Natural killer cell (primary cell): ENCODE data around the gene OR10A5. TPM values are rescaled to one million over a fixed set of nuclear protein-coding genes. Genes with fewer than 3 reads are reported as not detected.

Experiments used
- ATAC-seq, 3 donors: fragments of 150-1000 bp in 2 of 3; fragments of 200-7000 bp in 1 of 3; cut with Tn5 transposase; 1 replicate in 1 of 3; 2 replicates in 2 of 3; pipeline ENCODE4 v1.10.0; 2021; ENCODE audit warnings: mild to moderate bottlenecking in 2 of 3, moderate library complexity in 2 of 3
- DNase-seq, 2 donors: peaks; one replicate each; pipeline versions ENCODE4 v3.0.0 to v3.0.0-alpha.2; 2013 to 2021; ENCODE audit warnings: mixed read lengths in 1 of 2
- H3K27ac ChIP-seq: one replicate; pipeline ENCODE4 v1.5.1; 2013; ENCODE audit warnings: mild to moderate bottlenecking, low read length
- H3K27me3 ChIP-seq: one replicate; pipeline ENCODE4 v1.6.1; 2013; ENCODE audit warnings: low read length; ENCODE audit not compliant: control insufficient read depth, insufficient read depth
- H3K36me3 ChIP-seq: one replicate; pipeline ENCODE4 v1.6.1; 2013; ENCODE audit warnings: low read length; ENCODE audit not compliant: control insufficient read depth, insufficient read depth
- H3K4me1 ChIP-seq: one replicate; pipeline ENCODE4 v1.6.1; 2013; ENCODE audit warnings: low read length; ENCODE audit not compliant: control insufficient read depth, insufficient read depth
- H3K4me3 ChIP-seq: one replicate; pipeline ENCODE4 v1.5.1; 2013; ENCODE audit warnings: low read length
- H3K9me3 ChIP-seq: one replicate; pipeline ENCODE4 v1.6.1; 2013; ENCODE audit warnings: low read length; ENCODE audit not compliant: control insufficient read depth, insufficient read depth
- H3K27ac Mint-ChIP-seq, 2 donors: one replicate each; pipeline ENCODE4 v1.8.0; 2022; ENCODE audit warnings: mild to moderate bottlenecking in 2 of 2, mixed read lengths in 2 of 2, moderate library complexity in 1 of 2
- H3K27me3 Mint-ChIP-seq, 2 donors: one replicate each; pipeline ENCODE4 v1.8.0; 2022; ENCODE audit warnings: low read depth in 2 of 2, mixed read lengths in 2 of 2
- H3K36me3 Mint-ChIP-seq: one replicate; pipeline ENCODE4 v1.8.0; 2022; ENCODE audit warnings: mixed read lengths
- H3K4me1 Mint-ChIP-seq, 2 donors: one replicate each; pipeline ENCODE4 v1.8.0; 2022; ENCODE audit warnings: mixed read lengths in 2 of 2
- H3K4me3 Mint-ChIP-seq: one replicate; pipeline ENCODE4 v1.8.0; 2022; ENCODE audit warnings: mild to moderate bottlenecking, moderate library complexity, mixed read lengths
- H3K9me3 Mint-ChIP-seq, 2 donors: one replicate each; pipeline ENCODE4 v1.8.0; 2022; ENCODE audit warnings: mixed read lengths in 2 of 2
- WGBS: methylation state at CpG from one replicate; pipeline ENCODE4 v1.1.7; 2013; ENCODE audit warnings: missing lambda C conversion rate; ENCODE audit not compliant: insufficient coverage; 5-methylcytosine and 5-hydroxymethylcytosine counted together
- intact Hi-C: fragments of 100-400 bp; cut with micrococcal nuclease; formaldehyde crosslinking; loops from one replicate; pipeline ENCODE4 v1.14.2; 2022
- total RNA-seq, 4 donors: library from RNA; stranded (reverse); fragments of 120-200 nt in 1 of 4; gene quantifications; one replicate each; pipeline versions ENCODE4 v1.2.3 to v1.2.4, GENCODE V29; 2013 to 2022
- TF ChIP-seq, protein P1 (sequence below): fragments of 200-600 bp; IDR thresholded peaks from one replicate; pipeline ENCODE4 v1.8.0; 2022; ENCODE audit warnings: antibody characterized with exemption

OR10A5 gene
- total RNA-seq, 3 donors from 2014 or later (not counting 1 experiment from before 2014, with no cell fraction given) = not detected

DNA sequence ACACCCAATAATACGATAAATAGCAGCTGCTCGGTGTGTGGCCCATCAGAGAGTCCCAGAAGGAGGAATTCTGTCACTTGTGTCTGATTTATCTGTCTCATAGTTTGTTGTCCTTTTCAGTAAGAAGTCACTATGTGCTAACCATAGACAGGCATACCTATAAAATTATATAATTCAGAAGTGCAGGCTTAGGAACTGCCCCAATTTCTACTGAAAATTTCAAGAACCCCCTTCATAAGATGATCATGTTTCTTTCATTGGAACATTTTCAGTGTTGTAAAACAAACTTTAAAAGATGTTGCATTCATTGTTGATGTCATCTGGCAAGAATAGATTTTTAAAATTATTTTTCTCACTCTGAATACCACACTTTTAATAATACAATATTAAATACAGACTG is 46.9 kb downstream of the OR10A5 start, which contains the start of gene OR2D2:
Gene OR2D2 (minus strand): TSS at position 101 of the 400 bp plus-strand sequence. CDS start 0 bp downstream, at position 101.
- Mint-ChIP-seq H3K4me1 (peaks cover 0 to 7% of the 10 kb centered on the region in 2 donors), H3K9me3 (no peaks in the 10 kb centered on the region), H3K27me3 (peaks cover 7 to 13% of the 10 kb centered on the region in 2 donors), H3K36me3 (no peaks in the 10 kb centered on the region), H3K27ac (no peak within 1 kb of the TSS), H3K4me3 (no peak within 1 kb of the TSS)
- TF ChIP-seq, protein P1, sequence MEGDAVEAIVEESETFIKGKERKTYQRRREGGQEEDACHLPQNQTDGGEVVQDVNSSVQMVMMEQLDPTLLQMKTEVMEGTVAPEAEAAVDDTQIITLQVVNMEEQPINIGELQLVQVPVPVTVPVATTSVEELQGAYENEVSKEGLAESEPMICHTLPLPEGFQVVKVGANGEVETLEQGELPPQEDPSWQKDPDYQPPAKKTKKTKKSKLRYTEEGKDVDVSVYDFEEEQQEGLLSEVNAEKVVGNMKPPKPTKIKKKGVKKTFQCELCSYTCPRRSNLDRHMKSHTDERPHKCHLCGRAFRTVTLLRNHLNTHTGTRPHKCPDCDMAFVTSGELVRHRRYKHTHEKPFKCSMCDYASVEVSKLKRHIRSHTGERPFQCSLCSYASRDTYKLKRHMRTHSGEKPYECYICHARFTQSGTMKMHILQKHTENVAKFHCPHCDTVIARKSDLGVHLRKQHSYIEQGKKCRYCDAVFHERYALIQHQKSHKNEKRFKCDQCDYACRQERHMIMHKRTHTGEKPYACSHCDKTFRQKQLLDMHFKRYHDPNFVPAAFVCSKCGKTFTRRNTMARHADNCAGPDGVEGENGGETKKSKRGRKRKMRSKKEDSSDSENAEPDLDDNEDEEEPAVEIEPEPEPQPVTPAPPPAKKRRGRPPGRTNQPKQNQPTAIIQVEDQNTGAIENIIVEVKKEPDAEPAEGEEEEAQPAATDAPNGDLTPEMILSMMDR = no peak
- 91% methylated on average over 2 of the region's 2 CpGs for WGBS
- Histone ChIP-seq H3K36me3 (no peaks in the 10 kb centered on the region), H3K27ac (no peak within 1 kb of the TSS), H3K27me3 (peaks cover 2% of the 10 kb centered on the region), H3K9me3 (no peaks in the 10 kb centered on the region), H3K4me1 (no peaks in the 10 kb centered on the region), H3K4me3 (no peak within 1 kb of the TSS)
- DNase-seq = no peak
- ATAC-seq = no peak
- intact Hi-C loops = no loop called here

DNA sequence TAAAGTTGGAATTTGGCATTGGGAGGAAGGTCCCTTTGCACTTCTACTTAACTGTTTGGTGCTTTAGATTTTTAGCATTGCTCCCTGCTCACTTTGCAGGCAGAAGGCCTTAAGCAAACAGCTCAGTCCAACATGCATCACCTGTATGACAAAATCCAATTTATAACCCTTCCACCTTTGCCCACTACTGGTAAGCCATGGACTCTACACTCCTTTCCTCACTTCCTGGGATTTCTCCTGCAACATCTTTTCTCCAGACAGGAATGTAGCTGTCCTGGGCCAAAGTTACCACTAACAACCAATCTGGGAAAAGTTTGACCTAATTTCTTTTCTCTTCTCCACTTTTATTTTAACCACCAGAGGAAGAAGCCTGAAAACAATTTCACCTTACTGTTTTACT is 48.6 kb downstream of the OR10A5 start:
- H3K9me3 Mint-ChIP-seq = no peaks in the 10 kb centered on the region
- H3K4me3 Mint-ChIP-seq = no peak overlapping the region
- TF ChIP-seq, protein P1 = no peak
- H3K4me1 ChIP-seq = no peaks in the 10 kb centered on the region
- intact Hi-C loops = no loop called here
- H3K9me3 ChIP-seq = no peaks in the 10 kb centered on the region
- H3K4me3 ChIP-seq = no peak overlapping the region
- no peak overlapping the region for H3K27ac Mint-ChIP-seq
- H3K27ac ChIP-seq = no peak overlapping the region
- H3K4me1 Mint-ChIP-seq = peaks cover 0 to 7% of the 10 kb centered on the region in 2 donors
- H3K36me3 ChIP-seq = no peaks in the 10 kb centered on the region
- ATAC-seq (no peak), DNase-seq (no peak)
- H3K27me3 ChIP-seq = peaks cover 2% of the 10 kb centered on the region
- no peaks in the 10 kb centered on the region for H3K36me3 Mint-ChIP-seq
- peaks cover 12 to 21% of the 10 kb centered on the region in 2 donors for H3K27me3 Mint-ChIP-seq

DNA sequence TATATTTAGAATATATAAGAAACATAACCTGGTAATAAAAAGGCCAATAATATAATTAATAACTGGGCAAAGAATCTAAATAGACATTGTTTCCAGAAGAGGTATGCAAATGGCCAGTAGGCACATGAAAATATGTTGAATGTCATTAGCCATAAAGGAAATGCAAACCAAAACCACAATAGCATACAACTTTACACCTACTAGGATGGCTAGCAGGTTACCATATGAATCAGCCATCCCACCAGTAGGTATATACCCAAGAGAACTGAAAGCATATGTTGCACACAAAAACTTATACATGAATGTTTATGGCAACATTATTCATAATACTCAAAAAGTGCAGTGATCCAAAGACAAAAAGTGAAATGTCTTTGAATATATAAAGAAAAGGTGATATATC is 49.5 kb downstream of the OR10A5 start:
- Histone ChIP-seq H3K4me3 (no peak overlapping the region), H3K4me1 (no peaks in the 10 kb centered on the region), H3K9me3 (no peaks in the 10 kb centered on the region), H3K27me3 (peaks cover 2% of the 10 kb centered on the region), H3K27ac (no peak overlapping the region), H3K36me3 (no peaks in the 10 kb centered on the region)
- no peak for DNase-seq
- no peak overlapping the region for H3K27ac Mint-ChIP-seq
- intact Hi-C loops = no loop called here
- no peaks in the 10 kb centered on the region for H3K9me3 Mint-ChIP-seq
- no peak overlapping the region for H3K4me3 Mint-ChIP-seq
- no peaks in the 10 kb centered on the region for H3K36me3 Mint-ChIP-seq
- peaks cover 0 to 7% of the 10 kb centered on the region in 2 donors for H3K4me1 Mint-ChIP-seq
- TF ChIP-seq, protein P1 = no peak
- ATAC-seq = peak in 1 of 3 donors; percentile 26
- peaks cover 12 to 21% of the 10 kb centered on the region in 2 donors for H3K27me3 Mint-ChIP-seq

Other genes with a start within 250 kb of the OR10A5 start
- gene RRP8, start 242.1 kb upstream of the OR10A5 start, total RNA-seq = 10 to 100 TPM; 31.3 to 35.9 (median 31.9) TPM
- gene ILK, start 241.9 kb upstream of the OR10A5 start, total RNA-seq = 100 to 1,000 TPM; 109 to 145 (median 142) TPM
- 100 to 1,000 TPM; 154 to 191 (median 158) TPM for gene TAF10, start 233.5 kb upstream of the OR10A5 start, total RNA-seq
- gene TPP1, start 226.3 kb upstream of the OR10A5 start, total RNA-seq = 100 to 1,000 TPM; 123 to 135 (median 131) TPM
- gene DCHS1, start 189.9 kb upstream of the OR10A5 start, total RNA-seq = 1 to 10 TPM in 1 of 3 donors, under 1 TPM in 2; 0.49 to 1.0 (median 0.83) TPM
- 10 to 100 TPM in 2 of 3 donors, 1 to 10 TPM in 1; 9.0 to 11.8 (median 11.4) TPM for gene MRPL17, start 162.3 kb upstream of the OR10A5 start, total RNA-seq
- not detected for gene OR2AG2, start 73.7 kb upstream of the OR10A5 start, total RNA-seq
- not detected for gene OR2AG1, start 62.7 kb upstream of the OR10A5 start, total RNA-seq
- not detected for gene OR6A2, start 46.0 kb upstream of the OR10A5 start, total RNA-seq
- under 1 TPM in 1 of 3 donors, not detected in 2; 0.05 TPM for gene OR10A2, start 17.4 kb downstream of the OR10A5 start, total RNA-seq
- not detected for gene OR10A4, start 30.9 kb downstream of the OR10A5 start, total RNA-seq
- not detected for gene OR2D2, start 46.8 kb downstream of the OR10A5 start, total RNA-seq
- gene OR2D3, start 75.3 kb downstream of the OR10A5 start, total RNA-seq = not detected
- under 1 TPM in 2 of 3 donors, not detected in 1; 0.26 to 0.80 TPM for gene ZNF215, start 80.7 kb downstream of the OR10A5 start, total RNA-seq
- not detected for gene ZNF214, start 174.7 kb downstream of the OR10A5 start, total RNA-seq
- gene NLRP14, start 174.8 kb downstream of the OR10A5 start, total RNA-seq = not detected
- gene RBMXL2, start 243.3 kb downstream of the OR10A5 start, total RNA-seq = not detected